OCI-LY1 (cell line): ENCODE data around the gene ADTRP.

Experiments
- H2AFZ ChIP-seq: fragments of 200-600 bp; sonication (generic), shearing (Covaris generic); 2 replicates; pipeline ENCODE4 v1.6.0; 2014; ENCODE audit warnings: antibody characterized with exemption, mild to moderate bottlenecking, low read length
- H3F3A ChIP-seq: fragments of 200-600 bp; sonication (generic), shearing (Covaris generic); 2 replicates; pipeline ENCODE4 v1.6.0; 2014; ENCODE audit warnings: mild to moderate bottlenecking, antibody characterized with exemption, low read length, moderate library complexity; ENCODE audit not compliant: insufficient read depth
- H3K27ac ChIP-seq: fragments of 200-600 bp; sonication (generic); 2 replicates; pipeline ENCODE4 v1.5.1; 2014; ENCODE audit warnings: low read length, mixed run types, mild to moderate bottlenecking, low read depth; ENCODE audit not compliant: poor library complexity, severe bottlenecking
- H3K27me3 ChIP-seq: fragments of 200-600 bp; sonication (generic); 2 replicates; pipeline ENCODE4 v1.6.0; 2014; ENCODE audit warnings: antibody characterized with exemption, mild to moderate bottlenecking, low read length, moderate library complexity; ENCODE audit not compliant: insufficient read depth
- H3K36me3 ChIP-seq: fragments of 200-600 bp; sonication (generic); 2 replicates; pipeline ENCODE4 v1.6.1; 2014; ENCODE audit warnings: mild to moderate bottlenecking, antibody characterized with exemption, low read length, moderate library complexity, mixed read lengths; ENCODE audit not compliant: insufficient read depth
- H3K4me1 ChIP-seq: fragments of 200-600 bp; sonication (generic); 2 replicates; pipeline ENCODE4 v1.5.1; 2014; ENCODE audit warnings: mild to moderate bottlenecking, low read length, moderate library complexity; ENCODE audit not compliant: insufficient read depth, severe bottlenecking
- H3K4me2 ChIP-seq: fragments of 200-600 bp; sonication (generic), shearing (Covaris generic); 2 replicates; pipeline ENCODE4 v1.6.1; 2014; ENCODE audit warnings: low read length
- H3K4me3 ChIP-seq: fragments of 200-600 bp; sonication (generic); 2 replicates; pipeline ENCODE4 v1.5.1; 2014; ENCODE audit warnings: low read length, low read depth, mild to moderate bottlenecking, mixed read lengths; ENCODE audit not compliant: poor library complexity, severe bottlenecking
- H3K79me2 ChIP-seq: fragments of 200-600 bp; shearing (Covaris generic); 2 replicates; pipeline ENCODE4 v1.6.1; 2016; ENCODE audit warnings: mixed run types, low read length, mixed read lengths; ENCODE audit not compliant: insufficient read depth
- H3K9ac ChIP-seq: fragments of 200-600 bp; sonication (generic), shearing (Covaris generic); 2 replicates; pipeline ENCODE4 v1.6.1; 2014; ENCODE audit warnings: mild to moderate bottlenecking, low read length, mixed read lengths
- H3K9me2 ChIP-seq: fragments of 200-600 bp; sonication (generic), shearing (Covaris generic); 2 replicates; pipeline ENCODE4 v1.6.1; 2014; ENCODE audit warnings: low read depth, mild to moderate bottlenecking, low read length, mixed read lengths
- H3K9me3 ChIP-seq: fragments of 200-600 bp; shearing (Covaris generic); 2 replicates; pipeline ENCODE4 v1.6.1; 2014; ENCODE audit warnings: low read length, mixed read lengths
- H4K20me1 ChIP-seq: fragments of 200-600 bp; sonication (generic), shearing (Covaris generic); 2 replicates; pipeline ENCODE4 v1.6.0; 2016; ENCODE audit warnings: mild to moderate bottlenecking, low read length; ENCODE audit not compliant: insufficient read depth
- EZH2 ChIP-seq: fragments of 200-600 bp; sonication (generic), shearing (Covaris generic); IDR thresholded peaks from 2 replicates; pipeline ENCODE4 v1.8.0; 2017; ENCODE audit warnings: borderline replicate concordance, mixed run types, mild to moderate bottlenecking, antibody characterized with exemption, low read length, moderate library complexity, mixed read lengths
- TF ChIP-seq, protein P1 (sequence below): fragments of 200-600 bp; sonication (generic), shearing (Covaris generic); IDR thresholded peaks from 2 replicates; pipeline ENCODE4 v1.5.1; 2017; ENCODE audit warnings: mild to moderate bottlenecking, antibody characterized with exemption, low read length, moderate library complexity, mixed read lengths

ADTRP gene

DNA sequence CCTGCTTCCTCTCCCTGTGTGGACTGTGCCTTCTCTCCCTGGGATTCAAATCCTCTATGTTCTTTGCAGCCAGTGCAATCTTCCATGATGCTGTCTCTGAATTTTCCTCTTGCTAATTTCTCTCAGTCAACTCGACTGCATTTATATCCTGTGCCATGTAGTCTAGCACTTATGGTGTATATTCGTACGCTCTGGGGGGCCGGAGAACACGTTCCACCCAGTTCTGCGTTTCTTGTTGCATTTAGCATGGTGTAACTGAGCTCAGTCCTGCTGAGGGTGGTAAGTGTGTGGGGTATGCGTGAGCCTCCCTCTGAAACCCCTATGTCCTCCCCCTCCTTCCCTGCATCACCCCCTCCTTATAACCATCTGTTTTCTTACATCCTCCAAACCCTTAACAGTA is 42.0 kb downstream of the ADTRP start:
- Histone ChIP-seq H3K27ac (no peak overlapping the region), H2AFZ (no peak overlapping the region), H4K20me1 (no peaks in the 10 kb centered on the region), H3F3A (no peaks in the 10 kb centered on the region), H3K9me3 (no peaks in the 10 kb centered on the region), H3K4me1 (peaks cover 7% of the 10 kb centered on the region), H3K79me2 (no peaks in the 10 kb centered on the region), H3K4me3 (no peak overlapping the region), H3K9ac (no peak overlapping the region), H3K36me3 (no peaks in the 10 kb centered on the region), H3K27me3 (peaks cover 10% of the 10 kb centered on the region; the same call in 1 of the 2 replicates), H3K4me2 (no peak overlapping the region), H3K9me2 (no peaks in the 10 kb centered on the region)
- no peak for TF ChIP-seq EZH2

DNA sequence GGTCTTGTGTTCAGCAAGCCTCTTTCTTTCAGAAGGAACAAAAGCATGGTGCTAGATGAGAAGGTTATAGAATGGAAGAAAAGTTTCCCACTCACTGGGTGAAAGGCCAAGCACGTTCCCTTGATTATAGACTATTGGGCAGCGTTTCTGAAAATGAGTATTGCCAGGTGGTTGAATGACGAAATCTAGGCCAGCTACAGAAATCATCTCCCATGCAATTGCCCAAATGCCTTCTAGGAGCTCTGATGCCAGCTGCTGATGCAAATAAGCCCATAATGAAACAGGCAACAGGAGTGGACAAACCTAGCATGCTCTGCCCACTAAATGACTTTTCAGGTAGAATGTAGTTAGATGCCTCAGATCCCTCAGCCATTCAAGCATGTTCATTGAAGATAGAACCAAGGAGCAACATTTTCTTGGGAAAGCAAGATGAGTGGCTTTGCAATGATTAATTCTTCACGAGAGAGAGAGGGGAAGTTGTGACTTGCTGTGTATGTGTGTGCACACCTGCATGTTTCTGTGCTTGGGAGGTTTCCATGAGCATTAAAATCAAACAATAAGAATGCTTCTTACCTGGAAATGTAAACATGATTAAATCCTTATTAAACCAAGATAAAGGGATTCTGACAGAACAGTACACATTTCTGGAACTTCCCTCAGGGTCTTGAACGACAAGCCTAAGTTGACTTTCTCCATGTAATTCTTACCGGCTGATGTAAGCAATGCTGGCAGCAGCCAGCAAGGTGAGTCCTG is 43.6 kb downstream of the ADTRP start:
- no peak overlapping the region for H3K27ac ChIP-seq
- no peak overlapping the region for H3K9ac ChIP-seq
- TF ChIP-seq EZH2, result no peak
- TF ChIP-seq, protein P1, sequence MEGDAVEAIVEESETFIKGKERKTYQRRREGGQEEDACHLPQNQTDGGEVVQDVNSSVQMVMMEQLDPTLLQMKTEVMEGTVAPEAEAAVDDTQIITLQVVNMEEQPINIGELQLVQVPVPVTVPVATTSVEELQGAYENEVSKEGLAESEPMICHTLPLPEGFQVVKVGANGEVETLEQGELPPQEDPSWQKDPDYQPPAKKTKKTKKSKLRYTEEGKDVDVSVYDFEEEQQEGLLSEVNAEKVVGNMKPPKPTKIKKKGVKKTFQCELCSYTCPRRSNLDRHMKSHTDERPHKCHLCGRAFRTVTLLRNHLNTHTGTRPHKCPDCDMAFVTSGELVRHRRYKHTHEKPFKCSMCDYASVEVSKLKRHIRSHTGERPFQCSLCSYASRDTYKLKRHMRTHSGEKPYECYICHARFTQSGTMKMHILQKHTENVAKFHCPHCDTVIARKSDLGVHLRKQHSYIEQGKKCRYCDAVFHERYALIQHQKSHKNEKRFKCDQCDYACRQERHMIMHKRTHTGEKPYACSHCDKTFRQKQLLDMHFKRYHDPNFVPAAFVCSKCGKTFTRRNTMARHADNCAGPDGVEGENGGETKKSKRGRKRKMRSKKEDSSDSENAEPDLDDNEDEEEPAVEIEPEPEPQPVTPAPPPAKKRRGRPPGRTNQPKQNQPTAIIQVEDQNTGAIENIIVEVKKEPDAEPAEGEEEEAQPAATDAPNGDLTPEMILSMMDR, result no peak
- H3K9me2 ChIP-seq, result no peaks in the 10 kb centered on the region
- H2AFZ ChIP-seq, result no peak overlapping the region
- H3K27me3 ChIP-seq, result 0 out of 2 replicates have a peak, but pooled peaks cover 3% of the 10 kb centered on the region
- H3K79me2 ChIP-seq, result no peaks in the 10 kb centered on the region
- H3K9me3 ChIP-seq, result no peaks in the 10 kb centered on the region
- no peaks in the 10 kb centered on the region for H4K20me1 ChIP-seq
- no peaks in the 10 kb centered on the region for H3K36me3 ChIP-seq
- H3K4me2 ChIP-seq, result no peak overlapping the region
- H3K4me1 ChIP-seq, result peaks cover 14% of the 10 kb centered on the region
- no peaks in the 10 kb centered on the region for H3F3A ChIP-seq
- H3K4me3 ChIP-seq, result no peak overlapping the region

- TF ChIP-seq, protein P1, result no peak
- TF ChIP-seq EZH2, result no peak
- Histone ChIP-seq H3K9me3 (no peaks in the 10 kb centered on the region), H3K4me3 (no peak overlapping the region), H3K9ac (no peak overlapping the region), H3K4me2 (no peak overlapping the region; the same call in 1 of the 2 replicates), H3K27ac (no peak overlapping the region), H4K20me1 (no peaks in the 10 kb centered on the region), H3K36me3 (no peaks in the 10 kb centered on the region), H3K79me2 (no peaks in the 10 kb centered on the region), H3K4me1 (peaks cover 25% of the 10 kb centered on the region), H2AFZ (no peak overlapping the region), H3K27me3 (no peaks in the 10 kb centered on the region; the same call in 1 of the 2 replicates), H3K9me2 (no peaks in the 10 kb centered on the region), H3F3A (no peaks in the 10 kb centered on the region)
Measured at GRCh38 chr6:11732036-11732631, 46.5 kb downstream of the ADTRP start.
